IPS DF 4.7 (cell line): ENCODE measurements around the gene TSTD1.
"Not testable (repeated sequence)": the region's sequence is repeated elsewhere in the genome, so short reads cannot be mapped to it uniquely, and the experiment has no call there.

Experiments used
- DNase-seq: peaks from one replicate; pipeline ENCODE4 v3.0.0-alpha.2; 2013; ENCODE audit warnings: low spot score; ENCODE audit errors: extremely low read depth

The TSTD1 gene

DNA sequence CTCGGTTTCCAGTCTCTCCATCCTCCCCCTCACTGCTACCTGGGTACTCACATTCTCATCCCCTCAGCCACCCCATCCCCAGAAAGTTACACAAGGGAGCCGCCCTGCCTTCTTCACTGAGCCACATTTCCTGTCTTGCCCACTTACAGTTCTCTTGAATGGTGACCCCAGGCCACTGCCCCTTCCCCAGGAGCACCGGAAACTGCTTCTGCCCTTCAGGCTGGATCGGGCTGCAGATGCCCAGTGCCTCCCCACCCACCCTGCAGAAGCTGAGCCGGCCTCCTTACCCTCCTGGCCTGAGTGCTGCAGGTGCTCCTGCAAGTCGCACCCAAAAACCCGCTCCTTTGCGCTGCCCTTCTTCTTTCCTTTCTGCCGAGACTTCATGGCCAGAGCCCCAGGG lies 30.5 kb upstream of the TSTD1 start:
- no peak for DNase-seq

DNA sequence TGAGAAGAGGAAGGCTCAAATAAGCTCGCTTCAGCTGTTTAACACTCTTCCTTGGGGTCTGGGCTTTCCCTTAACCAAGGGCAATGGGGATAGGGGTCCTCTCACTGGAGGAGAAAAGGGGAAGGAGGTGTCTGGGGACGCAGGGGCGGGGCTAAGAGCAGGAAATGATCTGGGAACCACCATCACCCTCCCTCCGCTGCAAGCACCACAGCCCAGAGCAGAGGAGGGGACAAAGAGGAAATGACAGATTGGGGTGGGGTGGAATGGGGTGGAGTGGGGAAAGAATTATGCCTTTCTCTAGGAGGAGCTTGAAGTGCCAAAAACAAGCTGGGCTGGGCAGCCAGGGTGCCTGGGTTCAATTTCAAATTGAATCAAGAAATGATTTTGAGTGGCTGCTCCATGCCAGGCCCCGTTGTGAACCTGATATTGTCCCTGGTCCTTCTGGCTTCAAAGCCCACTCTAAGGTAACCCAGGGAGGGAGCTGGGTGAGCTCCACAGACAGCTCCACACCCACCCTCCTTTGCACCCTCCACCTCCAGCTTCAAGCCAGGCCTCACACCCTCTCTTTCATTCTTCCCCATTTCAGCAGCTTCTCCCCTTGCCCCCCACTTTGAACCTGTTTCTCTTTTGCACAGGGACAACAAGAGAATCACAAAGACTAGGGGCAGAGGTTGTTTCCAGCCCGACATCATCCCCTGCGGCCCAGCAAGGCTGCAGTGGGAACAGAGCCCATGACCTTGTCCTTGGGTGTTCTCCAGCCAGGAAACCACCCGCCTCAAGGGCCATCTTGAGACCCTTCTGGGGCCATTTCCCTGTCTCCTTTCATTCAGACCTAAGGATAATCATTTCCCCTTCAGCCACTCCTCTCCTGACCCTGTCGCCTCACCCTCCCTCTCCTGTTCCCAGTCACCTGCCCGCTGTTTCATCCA lies 29.8 kb upstream of the TSTD1 start:
- DNase-seq = no peak

DNA sequence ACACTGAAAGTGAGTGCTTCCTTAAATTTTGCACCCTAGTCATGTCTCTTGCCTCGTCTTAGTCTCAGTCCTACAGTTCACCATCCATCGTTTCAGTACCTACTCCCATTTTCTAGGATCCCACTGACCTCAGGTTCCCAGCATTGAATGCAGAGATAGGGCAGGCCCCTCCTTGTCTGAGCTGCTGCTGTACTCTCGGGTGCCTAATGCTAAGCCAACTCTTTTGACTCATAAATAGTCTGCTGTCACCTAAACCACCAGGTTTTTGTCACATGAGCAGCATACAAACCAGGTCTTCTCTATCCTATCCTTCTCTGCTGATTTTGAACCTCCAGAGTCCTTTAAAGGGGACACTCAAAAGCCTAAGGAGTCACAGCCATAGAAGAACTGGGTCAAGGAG lies 27.9 kb upstream of the TSTD1 start:
- no peak for DNase-seq

DNA sequence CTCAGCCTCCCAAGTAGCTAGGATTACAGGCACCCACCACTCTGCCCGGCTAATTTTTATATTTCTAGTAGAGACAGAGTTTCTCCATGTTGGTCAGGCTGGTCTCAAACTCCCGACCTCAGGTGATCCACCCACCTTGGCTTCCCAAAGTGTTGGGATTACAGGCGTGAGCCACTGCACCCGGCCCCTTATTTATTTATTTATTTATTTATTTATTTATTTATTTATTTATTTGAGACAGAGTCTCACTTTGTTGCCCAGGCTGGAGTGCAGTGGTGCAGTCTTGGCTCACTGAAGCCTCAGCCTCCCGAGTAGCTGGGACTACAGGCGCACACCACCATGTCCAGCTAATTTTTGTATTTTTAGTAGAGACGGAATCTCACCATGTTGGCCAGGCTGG lies 26.9 kb upstream of the TSTD1 start:
- not testable (repeated sequence) for DNase-seq

DNA sequence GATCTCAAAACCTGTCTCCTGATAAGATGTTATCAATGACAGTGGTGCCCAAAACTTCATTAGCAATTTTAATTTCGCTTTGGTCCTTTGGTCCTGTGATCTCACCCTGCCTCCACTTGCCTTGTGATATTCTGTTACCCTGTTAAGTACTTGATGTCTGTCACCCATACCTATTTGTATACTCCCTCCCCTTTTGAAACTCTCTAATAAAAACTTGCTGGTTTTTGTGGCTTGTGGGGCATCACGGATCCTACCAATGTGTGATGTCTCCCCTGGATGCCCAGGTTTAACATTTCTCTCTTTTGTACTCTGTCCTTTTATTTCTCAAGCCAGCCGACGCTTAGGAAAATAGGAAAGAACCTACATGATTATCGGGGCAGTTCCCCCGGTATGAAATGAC lies 25.2 kb upstream of the TSTD1 start:
- DNase-seq = not testable (repeated sequence)

DNA sequence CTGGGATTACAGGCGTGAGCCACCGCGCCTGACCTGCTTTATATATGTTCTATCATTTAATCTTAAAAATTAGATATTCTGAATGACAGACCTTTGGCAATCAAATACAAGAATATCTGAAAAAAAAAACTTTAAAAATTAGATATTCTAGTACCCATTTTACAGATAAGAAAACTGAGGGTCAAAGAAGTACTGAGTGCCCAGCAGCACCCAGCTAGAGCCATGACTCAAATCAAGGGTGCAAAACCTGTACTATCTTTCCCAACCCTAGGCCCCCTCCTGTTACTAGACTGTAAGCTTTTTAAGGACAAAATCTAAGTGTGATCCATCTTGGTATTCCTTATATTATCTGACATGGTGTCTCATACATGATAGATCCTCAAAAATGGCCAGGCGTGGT lies 22.7 kb upstream of the TSTD1 start:
- DNase-seq = no peak

DNA sequence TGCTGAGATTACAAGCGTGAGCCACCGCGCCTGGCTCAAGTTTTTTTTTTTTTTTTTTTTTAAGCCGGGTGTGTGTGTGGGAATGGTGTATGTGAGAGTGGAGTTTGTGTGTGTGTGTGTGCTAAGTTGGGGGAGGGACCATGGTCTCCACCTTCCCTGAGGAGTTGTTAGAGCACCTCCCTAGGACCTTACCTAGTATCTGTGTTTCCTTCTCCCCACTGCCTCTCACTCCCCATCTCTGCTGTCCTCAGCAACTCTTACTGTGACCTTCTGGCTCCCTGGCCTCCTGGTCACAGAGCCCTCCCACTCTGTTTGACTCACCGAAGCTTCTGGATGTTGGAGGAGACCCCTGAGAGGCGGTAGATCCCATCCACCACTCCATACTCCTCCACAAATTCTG lies 20.5 kb upstream of the TSTD1 start:
- DNase-seq = no peak

DNA sequence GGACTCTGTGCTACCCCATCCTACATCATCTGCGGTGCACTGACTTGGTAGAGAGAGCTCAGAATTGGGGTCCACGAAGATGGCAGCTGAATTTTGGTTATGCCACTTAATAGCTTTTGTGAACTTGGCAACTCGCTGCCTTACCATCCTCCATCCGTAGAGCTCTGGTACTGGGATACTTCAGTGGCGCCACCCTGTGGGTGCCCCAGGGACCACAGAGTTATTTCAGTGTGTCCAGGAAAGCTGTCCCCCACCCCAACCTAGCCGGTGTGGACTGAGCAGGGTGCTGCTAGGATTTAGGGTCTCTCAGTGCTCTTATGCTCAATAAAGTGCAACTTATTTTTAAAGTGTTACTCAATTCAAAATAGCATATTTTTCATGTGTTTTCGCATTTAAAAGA lies 16.0 kb upstream of the TSTD1 start:
- DNase-seq = no peak

DNA sequence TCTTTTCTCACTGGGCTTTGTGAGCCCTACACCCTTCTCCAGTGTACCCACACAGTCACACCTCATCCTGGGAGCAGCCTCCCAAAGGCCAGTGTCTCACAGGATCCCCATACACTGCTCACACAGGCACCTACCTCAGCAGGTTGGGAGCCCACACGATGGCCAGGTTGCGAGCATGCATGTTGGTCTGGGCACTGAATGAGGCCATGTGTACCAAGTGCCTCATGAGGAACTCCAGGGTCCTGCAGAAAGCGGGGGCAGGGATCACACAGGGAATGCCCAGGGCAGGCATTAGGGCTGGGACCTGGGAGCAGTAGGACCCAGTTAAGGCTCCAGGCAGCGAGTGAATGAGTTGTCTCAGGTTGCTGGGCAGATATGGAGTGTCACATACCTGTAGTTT lies 15.5 kb upstream of the TSTD1 start:
- no peak for DNase-seq

DNA sequence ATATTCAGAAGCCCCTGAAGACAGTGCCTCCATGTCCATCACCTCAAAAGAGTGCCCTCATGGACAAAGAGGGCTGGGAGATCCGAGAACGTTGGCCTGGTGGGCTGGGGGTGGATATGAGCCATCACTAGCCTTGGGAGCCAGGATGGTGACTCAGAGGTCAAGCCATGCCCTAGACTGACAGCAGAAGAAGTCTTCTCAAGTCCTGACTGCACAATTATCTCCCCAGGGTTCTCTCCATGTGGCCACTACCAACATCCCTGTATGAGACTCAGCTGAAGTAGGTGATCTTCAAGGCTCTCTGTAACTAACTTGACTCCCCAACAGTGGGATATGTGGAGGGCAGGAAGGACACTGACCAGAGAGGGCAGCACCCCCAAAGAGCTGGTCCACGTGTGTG lies 14.1 kb upstream of the TSTD1 start:
- no peak for DNase-seq

DNA sequence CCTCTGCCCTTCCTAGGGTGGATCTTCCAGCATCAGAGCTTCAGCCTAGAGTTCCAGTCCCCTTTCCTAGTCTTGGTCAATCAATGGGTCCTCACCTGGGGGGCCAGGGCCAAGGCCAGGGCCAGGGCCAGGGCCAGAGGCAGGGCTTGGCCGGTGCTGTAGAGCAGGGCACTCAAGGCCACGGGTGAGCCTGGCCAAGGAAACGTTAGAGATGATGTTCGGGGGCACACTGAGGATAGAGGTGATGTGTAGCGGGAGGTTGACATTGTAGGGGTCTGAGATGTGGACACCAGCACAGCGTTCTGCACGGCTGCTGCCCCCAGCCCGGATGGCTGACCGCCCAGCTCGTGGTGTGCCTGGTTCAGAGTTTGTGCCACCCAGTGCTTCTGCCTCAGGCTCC lies 12.5 kb upstream of the TSTD1 start:
- no peak for DNase-seq

DNA sequence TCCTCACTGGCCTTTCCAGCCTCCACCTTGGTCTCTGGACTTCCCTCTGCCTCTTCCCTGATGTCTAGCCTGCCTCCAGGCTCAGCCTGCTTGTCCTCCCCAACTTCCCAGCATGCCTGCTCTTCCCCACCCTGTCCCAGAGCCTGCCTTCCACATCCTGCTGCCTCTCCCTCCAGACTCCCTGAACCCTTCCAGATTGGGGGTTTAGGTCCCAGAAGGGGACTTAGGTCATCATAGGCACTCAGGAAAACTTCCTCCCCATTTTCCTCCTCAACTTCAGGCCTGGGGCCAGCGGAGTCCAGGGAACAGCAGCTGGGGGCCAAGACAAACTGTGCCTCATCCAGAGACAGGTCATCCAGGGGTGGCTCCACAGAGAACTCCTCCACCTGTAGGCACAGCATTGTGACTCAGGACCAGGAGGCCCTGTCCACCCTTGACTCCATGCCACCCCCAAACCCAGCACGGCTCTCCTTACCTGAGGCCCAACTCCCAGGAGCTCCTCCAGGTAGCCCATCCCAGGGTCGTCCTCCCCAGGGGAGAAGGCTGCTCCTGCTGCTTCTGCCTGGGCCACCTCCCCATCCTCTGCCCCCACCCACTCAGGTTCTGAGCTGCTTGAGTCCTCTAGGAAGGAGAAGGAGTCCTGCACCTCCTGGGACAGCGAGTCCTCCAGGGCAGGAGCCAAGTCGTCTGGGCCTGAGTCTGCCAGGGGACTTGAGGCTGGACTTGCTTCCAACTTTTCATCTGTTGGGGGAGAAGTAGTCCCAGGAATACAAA lies 10.4 kb upstream of the TSTD1 start:
- no peak for DNase-seq

DNA sequence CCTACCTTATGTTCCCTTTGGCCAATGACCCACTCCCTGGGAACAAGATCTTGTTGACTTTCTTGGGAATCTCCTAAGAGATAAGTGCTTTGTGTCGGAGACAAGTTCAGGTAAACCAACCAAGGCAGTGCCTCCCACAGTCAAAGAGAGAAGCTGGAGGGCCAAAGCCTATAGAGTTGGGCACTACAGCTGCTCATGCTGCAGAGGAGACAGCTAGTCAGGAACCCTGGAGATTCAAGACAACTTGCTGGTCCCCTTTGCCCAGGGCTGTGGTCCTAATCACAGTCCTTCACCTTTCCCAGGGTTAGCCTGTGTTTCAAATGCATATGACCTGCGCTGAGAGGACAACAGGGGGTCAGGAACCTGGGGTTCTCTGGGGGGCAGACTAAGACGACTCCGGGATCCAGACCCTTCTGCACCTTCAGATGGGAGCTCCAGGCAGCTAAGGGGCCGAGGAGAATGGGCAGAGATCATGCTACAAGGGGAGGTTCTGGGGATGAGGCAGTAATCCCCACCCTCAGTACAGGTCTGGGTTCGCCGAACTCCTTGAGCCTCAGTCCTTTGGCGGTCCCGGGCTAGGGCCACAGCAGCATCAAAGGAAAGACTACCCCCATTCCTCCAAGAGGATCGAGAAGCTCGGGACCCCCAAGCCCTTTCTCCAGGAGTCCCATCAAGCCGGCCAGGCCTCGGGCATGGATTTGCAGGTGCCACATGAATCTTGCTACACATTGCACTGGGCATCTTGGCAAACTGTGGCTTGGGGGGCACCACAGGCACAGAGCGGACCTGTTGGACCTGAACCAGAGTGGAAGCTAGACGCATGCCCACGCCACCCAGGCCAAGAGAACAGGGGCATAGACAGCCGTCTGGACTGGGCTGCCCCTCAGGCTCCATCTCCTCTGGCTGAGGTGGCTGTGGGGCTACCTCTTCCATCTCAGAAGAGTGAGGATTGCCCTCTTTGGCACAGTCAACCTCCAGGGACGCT lies 9.0 kb upstream of the TSTD1 start:
- DNase-seq = no peak

DNA sequence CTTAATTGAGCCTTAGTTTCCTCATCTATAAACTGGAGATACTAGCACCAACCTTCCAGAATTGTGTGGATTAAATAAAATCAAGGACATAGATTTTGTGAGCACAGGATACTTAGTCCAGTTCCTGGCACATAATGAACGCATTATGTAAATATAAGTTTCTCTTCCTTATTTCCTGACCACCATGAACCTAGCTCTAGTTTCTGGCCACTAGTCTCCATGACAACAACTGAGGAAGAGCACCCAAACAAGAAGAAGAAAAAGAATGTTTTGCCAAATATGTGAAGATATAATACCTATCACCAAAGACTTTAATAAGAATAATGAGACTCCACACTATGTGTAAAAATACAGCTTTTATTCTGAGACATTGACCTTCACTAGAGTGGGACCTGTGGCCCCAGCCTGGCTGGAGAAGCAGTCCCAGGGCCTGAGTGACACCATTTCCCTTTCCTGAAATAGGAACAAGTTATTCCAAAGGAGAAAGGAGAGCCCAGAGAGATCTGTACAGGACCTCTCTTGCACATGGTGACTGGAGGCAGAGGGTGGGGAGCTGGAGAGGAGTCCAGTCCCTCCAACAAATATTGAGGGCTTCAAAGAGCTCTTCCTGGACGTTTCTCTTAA lies 8.0 kb upstream of the TSTD1 start:
- no peak for DNase-seq

DNA sequence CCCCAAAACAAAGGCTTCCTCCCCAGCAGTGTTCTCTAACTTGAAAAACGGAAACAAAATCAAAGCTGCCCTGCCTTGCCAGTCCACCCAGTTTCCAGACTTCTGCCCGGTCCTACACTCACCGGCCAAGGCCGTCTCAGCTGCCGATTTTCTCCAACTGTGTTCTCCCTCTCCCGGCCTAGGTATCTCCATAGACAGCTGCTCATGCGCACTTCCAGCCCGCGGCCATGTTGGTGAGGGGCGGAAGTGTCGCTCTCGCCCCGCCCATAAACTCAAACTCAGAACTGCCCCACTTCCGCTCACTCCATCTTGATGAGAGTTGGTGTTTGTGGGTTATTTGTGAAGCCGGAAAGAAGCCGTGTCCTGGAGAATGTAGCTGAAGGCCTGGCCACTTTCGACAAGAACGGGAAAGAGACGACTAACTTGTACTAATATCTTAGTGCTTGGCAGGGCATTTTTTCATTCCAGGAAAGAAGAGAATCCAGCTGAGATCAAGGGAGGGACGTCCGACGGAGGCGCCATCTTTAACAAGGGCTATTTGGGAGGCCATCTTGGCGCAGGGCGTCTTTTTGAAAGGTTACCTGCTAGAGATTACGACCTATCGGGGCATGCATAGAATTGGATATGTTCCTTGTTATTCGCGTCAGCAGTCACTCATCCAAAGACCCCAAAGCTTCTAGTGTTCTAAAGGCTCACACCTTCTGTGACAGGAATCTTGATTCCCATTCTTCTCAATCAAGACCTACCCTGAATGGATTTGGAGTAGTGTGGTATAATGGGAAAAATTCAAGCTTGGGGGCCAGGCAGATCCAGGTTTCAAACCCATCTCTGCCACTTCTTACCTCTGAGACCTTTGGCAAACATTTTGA lies 7.2 kb upstream of the TSTD1 start, which contains the start of gene USF1:
Gene USF1 (minus strand): TSS at position 242 of the 869 bp plus-strand sequence. CDS start 2,702 bp downstream, outside the sequence.
- DNase-seq = no peak

DNA sequence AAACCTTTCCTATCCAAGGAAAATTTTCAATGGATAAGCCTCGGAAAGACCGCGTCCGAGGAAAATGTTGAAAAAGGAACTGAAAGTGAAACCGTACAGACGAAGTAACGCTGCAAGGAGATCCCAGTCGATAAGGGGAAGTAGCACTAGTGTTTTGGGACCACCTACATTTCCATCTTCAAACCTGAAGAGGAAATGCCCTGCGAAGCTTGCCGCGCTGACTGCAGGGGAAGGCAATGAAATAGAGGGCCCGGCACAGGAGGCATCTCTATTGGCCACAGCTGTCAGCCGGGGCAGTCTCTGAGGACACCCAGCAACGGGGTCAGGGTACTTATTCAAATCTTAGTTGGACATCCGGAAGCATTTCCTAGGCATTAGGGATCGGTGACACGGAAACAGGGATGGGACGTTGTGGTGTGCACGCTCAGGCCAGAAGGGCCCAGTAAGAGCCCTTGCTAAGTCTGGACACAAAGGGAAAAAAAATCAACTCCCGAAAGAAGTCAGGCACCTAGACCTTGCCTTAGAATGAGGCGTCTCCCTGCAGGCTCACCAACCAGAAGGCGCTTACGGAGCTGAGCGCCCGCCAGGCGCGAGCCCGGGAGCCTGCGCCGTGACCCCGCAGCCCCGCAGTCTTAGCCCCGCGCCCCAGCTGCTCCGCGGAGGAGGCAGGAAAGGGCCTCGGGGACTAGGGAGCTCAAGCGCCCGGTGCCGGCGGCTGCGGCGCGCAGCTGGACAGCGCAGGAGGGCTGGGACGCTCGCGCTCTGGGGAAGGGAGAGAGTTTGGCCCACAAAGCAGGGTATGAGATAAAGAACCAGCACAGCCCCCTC lies 6.4 kb upstream of the TSTD1 start:
- no peak for DNase-seq

DNA sequence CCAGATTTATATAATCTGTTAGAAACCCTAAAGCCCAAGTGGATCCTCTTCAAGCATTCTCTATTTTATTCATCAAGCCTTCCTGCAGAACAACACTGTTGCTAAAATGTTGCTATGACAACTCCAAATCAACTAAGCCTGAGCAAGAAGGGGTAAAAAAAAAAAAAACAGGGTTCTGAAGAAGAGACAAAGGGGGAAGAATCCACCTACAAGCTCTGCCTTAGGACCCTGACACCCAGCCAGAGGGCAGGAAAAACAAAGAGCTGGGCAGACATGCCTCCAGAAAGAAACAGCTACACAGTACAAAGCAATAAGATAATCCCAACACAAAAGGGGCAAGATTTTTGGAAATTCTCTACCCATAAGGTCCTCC lies 5.8 kb upstream of the TSTD1 start:
- no peak for DNase-seq

DNA sequence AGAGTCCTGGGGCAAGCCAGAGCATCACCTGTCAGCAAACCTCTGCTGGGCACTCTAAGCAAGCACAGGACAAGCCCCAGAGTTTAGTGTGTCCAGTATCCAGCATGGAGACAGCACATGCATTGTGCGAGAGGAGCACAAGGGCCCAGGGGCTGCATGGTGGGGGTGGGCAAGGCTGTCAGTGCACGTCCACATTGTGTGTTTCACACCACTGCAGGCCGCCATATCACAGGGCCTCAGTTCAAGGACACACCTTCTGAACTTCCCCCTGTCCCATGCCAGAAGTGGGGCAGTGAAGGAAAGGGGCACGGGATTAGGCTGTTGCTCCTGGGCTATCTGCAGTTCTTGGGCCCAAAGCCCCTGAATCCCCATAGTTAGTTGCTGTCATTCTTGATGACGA lies 782 bp upstream of the TSTD1 start:
- no peak for DNase-seq

DNA sequence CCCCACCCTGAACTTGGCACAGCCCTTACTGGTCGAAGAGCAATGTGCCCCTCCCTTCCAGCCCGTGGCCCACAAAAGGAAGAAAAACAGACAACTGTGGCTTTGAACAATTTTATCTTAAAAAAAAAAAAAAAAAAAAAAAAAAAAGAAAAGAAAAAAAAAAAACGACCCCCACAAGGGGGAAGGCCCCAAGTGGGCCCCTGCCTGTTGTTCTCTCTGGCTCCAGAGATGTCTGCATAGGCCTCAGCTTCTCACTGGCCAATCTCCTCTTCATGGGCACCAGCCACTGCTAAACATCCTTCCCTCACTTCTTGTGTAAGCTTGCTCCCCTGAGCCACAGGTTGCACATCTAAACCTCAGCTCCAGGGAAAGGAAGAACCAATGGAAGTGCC lies 386 bp upstream of the TSTD1 start:
- no peak for DNase-seq
